Right lung (tissue), 5 donors: ENCODE data around the gene STAB1. TPM values are rescaled to one million over a fixed set of nuclear protein-coding genes. Genes with fewer than 3 reads are reported as not detected.

ENCODE experiments used
- DNase-seq, 2 donors: peaks; one replicate each; pipeline ENCODE4 v3.0.0-alpha.2; 2013
- polyA plus RNA-seq, 5 donors: library from polyadenylated mRNA; unstranded; fragments of 120-200 nt; gene quantifications; one replicate each; pipeline versions ENCODE4 v1.2.1 to v1.2.3, GENCODE V29; 2013; ENCODE audit warnings: inconsistent platforms in 1 of 5, low replicate concordance in 1 of 5; ENCODE audit not compliant: insufficient read length in 5 of 5, insufficient read depth in 1 of 5

Gene STAB1
- polyA plus RNA-seq, 5 donors, result 40.9 to 60.8 (median 43.4) TPM

DNA sequence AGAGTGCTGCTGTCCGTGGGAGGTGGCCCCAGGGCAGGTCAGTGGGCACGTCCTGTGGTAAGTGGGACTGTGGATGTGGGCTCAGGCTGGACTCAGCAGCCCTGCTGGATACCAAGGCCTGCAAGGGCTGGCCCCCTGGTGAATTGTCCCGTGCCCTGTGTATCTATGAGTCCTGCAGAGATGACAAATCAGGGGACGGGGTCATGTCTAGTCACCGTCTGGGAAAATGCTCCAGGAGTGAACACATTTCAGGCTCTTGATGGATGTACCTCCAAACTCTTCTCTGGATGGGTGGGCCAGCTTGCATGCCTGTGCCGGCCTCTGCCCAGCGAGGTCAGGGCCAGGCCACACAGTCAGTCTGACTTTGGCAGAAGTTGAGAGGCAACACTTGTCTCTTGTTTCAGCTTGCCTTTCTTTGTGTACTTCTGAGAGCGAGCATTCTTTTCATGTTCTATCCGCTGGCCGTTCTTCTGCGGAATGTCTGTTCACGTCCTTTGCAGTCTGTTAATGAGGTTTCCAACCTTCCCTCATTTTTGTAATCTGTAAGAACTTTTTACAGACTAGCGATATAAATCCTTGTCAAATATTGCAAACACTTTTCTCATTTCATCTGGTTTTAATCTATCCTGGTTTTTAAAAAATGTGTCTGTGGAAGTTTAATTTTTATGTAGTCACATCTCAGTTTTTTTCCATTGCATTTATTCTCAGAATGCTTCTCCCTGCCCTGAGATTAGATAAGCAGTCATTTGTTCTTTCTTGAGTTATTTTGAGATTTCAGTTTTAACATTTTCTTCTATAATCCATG, 11.4 kb upstream of the STAB1 start:
- DNase-seq, result peak; percentile 27 to 36

DNA sequence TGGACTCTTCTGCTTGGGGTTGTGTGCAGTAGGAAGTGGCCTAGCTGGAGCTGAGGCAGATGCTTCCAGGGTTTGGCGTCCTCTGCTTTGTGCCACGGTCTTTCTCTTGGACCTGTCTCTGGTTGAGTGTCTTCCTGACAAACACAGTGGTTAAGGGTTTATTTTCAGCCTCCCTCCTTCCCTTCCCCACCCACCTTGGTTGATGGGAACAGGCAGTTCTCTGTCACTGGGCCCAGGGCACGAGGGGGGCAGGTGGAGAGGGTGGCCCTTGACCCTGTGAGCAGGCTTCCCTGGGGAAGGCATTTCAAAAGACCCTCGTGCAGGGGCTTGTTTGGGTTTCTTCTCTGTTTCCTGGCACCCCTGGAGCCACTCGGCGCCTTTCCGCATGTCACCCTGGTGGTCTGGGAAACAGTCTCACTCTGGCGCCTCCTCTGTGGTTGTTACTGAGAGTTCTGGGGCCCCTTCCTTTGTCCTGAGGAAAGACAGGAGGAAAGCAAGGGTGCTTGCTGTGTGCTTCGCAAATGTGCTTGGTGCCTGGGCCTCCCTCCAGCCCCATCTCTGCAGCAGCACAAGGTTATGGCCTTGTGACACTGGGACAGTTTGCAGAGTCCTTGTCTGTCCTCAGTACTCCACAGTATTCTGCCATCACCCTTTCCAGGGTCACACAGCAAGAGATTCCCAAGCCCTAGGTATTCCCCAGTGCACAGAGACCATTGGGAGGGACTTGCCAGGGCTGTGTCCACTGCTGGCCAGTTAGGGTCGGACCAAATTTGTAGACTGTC, 10.3 kb upstream of the STAB1 start:
- DNase-seq, result no peak

DNA sequence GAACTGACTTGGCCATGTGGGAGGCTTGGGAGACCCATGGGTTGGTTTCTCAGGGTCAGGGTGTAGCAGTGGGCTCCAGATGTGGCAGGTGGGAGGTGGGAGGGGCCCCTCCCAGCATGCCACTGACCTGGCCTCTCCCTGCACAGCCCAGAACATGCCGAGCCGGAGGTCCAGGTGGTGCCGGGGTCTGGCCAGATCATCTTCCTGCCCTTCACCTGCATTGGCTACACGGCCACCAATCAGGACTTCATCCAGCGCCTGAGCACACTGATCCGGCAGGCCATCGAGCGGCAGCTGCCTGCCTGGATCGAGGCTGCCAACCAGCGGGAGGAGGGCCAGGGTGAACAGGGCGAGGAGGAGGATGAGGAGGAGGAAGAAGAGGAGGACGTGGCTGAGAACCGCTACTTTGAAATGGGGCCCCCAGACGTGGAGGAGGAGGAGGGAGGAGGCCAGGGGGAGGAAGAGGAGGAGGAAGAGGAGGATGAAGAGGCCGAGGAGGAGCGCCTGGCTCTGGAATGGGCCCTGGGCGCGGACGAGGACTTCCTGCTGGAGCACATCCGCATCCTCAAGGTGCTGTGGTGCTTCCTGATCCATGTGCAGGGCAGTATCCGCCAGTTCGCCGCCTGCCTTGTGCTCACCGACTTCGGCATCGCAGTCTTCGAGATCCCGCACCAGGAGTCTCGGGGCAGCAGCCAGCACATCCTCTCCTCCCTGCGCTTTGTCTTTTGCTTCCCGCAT, 7.9 kb upstream of the STAB1 start:
- DNase-seq, result no peak

DNA sequence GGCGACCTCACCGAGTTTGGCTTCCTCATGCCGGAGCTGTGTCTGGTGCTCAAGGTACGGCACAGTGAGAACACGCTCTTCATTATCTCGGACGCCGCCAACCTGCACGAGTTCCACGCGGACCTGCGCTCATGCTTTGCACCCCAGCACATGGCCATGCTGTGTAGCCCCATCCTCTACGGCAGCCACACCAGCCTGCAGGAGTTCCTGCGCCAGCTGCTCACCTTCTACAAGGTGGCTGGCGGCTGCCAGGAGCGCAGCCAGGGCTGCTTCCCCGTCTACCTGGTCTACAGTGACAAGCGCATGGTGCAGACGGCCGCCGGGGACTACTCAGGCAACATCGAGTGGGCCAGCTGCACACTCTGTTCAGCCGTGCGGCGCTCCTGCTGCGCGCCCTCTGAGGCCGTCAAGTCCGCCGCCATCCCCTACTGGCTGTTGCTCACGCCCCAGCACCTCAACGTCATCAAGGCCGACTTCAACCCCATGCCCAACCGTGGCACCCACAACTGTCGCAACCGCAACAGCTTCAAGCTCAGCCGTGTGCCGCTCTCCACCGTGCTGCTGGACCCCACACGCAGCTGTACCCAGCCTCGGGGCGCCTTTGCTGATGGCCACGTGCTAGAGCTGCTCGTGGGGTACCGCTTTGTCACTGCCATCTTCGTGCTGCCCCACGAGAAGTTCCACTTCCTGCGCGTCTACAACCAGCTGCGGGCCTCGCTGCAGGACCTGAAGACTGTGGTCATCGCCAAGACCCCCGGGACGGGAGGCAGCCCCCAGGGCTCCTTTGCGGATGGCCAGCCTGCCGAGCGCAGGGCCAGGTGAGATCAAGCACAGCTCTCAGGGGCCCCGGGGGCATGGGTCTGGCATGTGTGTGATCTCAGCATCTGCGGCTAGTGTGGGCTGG, 7.1 kb upstream of the STAB1 start:
- no peak for DNase-seq

DNA sequence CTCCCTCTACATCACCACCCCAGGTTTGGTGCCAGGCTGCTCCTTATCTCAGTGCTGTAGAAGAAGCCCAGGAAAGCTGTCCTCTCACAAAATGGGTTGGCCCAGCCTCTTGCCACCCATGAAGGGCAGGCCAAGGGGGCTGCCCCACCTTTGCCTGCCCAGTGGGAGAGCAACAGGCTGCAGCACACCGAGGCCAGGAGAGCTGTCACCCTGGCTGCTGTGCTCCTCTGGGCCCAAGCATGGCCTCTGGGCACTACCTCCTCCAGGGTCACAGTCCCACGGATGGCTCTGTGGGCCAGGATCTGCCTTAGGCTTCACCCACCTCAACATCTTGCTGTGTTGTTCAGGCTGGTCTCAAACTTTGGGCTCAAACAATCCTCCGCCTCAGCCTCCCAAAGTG, 6.4 kb upstream of the STAB1 start:
- no peak for DNase-seq

DNA sequence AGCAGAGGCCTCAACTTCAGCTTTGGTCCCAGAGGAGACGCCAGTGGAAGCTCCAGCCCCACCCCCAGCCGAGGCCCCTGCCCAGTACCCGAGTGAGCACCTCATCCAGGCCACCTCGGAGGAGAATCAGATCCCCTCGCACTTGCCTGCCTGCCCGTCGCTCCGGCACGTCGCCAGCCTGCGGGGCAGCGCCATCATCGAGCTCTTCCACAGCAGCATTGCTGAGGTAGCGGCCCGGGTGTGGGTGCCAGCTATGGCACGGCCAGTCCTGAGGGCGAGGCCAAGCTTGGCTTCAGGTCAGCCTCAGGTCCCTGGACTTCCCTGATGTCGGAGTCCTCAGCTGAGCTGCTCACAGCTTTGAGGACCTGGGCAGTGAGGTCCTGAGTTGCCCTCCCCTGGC, 5.7 kb upstream of the STAB1 start:
- DNase-seq, result no peak

DNA sequence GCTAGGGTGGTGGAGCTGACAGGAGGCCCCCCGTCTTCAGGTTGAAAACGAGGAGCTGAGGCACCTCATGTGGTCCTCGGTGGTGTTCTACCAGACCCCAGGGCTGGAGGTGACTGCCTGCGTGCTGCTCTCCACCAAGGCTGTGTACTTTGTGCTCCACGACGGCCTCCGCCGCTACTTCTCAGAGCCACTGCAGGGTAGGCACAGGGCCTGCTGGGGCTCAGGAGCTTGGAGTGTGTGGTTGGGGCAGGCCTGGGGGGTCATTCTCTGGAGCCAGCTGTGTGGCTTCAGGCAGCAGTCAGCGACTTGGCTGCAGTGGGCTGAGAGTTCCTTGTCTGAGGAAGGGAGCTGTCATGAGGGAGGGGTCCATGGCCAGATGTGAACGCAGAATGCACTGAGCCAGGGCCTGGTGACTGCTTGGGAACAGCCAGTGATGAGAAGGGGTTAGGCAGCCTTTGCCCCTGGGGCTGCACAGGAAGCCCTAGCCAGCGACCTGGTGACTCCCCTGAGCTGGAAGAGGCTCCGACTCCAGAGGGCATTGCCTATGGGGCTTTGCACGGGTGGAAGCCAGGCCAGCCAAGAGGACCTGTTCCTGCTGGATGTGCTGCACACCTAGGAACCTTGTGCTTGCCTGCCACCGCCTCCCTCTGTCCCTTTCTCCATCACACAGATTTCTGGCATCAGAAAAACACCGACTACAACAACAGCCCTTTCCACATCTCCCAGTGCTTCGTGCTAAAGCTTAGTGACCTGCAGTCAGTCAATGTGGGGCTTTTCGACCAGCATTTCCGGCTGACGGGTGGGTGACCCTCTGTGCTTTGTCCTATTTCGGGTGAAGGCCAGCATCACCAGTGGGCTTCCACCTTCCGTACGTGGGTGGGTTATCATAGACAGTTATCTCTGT, 4.9 kb upstream of the STAB1 start:
- DNase-seq, result no peak

DNA sequence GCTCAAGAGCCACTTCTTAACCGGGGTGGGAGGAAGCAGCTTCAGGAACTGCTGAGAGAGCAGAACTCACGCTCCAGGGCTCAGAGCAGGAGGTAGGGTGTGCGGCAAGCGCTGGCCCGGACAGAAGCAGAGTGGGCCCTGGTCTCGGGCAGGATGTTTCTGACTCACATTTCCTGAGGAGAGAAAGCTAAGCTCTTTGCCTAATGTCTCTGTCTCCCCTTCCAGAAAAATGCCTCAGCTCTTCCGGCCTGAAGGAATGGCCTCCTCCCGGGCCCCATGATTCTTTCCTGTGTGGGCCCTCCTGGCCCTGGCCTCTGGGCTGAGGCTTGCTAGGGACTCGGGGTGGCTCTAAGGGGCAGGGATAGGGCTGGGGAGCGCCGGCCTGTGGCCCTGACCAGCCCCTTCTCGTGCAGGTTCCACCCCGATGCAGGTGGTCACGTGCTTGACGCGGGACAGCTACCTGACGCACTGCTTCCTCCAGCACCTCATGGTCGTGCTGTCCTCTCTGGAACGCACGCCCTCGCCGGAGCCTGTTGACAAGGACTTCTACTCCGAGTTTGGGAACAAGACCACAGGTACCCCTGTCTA, 4.1 kb upstream of the STAB1 start:
- DNase-seq, result no peak

DNA sequence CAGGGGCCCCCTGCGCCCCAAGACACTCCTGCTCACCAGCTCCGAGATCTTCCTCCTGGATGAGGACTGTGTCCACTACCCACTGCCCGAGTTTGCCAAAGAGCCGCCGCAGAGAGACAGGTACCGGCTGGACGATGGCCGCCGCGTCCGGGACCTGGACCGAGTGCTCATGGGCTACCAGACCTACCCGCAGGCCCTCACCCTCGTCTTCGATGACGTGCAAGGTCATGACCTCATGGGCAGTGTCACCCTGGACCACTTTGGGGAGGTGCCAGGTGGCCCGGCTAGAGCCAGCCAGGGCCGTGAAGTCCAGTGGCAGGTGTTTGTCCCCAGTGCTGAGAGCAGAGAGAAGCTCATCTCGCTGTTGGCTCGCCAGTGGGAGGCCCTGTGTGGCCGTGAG, 3.1 kb upstream of the STAB1 start:
- DNase-seq, result no peak

DNA sequence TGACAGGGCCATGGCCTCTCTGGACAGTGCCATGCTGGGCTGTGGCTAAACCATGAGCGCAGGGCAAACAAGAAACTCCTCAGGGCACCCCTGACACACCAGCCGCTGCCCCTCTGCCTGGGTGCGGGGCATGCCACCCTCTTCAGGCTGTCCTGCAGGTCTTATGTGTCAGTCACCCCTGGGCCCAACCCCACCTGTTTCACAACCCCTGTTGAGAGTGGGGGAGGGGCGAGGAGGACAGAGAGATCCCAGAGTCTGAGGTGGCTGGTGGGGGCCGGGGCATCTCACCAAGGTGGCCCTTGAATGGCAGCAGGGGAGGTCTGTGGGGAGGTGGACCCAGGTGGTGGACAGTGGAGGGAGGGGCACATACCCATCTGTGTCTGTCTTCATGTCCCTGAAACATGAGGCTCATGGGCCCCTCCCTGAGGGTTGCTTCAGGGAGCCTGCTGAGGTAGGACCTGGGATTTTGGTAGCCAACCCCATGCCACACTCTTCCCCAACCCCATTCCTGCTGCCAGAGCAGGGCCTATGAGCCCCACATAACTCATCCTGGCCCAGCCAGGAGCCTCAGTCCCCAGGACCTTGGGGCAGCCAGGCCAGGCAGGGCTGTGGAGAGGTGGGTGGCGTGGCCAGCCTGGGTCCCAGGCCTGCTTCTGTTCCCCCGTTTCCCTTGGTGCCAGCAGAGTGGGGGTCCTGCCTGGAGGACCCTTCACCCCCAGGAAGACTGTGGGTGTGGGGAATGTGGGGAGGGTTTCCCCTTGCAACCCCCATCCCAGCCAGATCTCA, 1.7 kb upstream of the STAB1 start:
- DNase-seq, result no peak

DNA sequence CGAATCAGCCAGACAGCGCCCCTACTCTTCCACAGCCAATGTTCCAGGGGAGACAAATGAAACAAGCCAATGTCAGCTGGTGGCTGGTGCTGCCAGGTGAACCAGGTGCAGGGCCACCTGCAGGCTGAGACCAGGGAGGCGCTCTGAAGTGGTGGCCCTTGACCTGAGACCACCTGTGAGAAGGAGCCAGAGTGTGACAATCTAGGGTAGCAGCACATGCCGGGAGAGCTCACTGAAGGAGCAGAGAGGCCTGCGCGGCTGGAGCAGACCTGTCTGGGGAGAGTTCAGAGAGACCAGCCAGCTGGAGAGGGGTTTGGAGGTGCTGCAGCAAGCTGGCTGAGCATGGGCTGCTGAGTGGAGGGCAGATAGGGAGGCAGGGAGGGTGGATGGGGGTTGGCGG, 693 bp upstream of the STAB1 start:
- DNase-seq, result no peak

DNA sequence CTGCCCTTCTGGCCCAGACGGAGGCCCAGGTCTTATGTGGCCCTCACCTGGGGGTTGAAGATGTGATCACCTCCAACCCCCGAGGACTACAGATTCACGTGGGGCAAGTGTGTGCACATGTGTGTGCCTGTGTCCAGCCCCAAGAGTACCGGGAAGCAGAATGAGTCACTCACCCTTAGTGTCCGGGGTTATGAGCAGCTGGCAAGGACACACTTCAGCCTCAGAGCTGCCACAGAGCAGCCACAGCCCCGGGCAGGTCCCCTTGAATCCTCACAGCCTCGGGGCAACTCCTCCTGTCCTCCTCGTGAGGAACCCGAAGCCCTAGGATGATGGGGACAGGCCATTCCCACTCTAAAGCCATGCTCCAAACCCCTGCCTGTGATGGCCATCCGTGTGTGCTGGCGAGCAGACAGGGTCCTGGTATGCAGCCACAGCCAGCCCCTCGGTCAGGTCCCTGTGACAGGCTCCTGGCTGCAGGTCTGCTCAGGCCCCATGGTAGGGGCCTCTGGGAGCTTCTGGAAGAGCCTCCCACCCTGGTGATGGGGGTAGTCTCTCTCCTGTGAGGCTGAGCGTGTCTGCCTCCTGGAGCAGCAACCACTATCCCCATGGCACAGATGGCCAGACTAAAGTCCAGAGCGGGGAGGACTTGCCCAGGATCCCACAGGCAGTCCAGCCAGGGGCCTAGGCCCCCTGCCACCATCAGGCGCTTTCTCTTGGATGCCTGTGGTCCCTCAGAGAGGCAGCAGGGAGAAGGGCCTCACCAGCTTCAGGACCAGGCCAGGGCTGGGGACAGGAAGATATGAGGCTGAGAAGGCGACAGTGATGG, 852 bp downstream of the STAB1 start:
- DNase-seq, result no peak

DNA sequence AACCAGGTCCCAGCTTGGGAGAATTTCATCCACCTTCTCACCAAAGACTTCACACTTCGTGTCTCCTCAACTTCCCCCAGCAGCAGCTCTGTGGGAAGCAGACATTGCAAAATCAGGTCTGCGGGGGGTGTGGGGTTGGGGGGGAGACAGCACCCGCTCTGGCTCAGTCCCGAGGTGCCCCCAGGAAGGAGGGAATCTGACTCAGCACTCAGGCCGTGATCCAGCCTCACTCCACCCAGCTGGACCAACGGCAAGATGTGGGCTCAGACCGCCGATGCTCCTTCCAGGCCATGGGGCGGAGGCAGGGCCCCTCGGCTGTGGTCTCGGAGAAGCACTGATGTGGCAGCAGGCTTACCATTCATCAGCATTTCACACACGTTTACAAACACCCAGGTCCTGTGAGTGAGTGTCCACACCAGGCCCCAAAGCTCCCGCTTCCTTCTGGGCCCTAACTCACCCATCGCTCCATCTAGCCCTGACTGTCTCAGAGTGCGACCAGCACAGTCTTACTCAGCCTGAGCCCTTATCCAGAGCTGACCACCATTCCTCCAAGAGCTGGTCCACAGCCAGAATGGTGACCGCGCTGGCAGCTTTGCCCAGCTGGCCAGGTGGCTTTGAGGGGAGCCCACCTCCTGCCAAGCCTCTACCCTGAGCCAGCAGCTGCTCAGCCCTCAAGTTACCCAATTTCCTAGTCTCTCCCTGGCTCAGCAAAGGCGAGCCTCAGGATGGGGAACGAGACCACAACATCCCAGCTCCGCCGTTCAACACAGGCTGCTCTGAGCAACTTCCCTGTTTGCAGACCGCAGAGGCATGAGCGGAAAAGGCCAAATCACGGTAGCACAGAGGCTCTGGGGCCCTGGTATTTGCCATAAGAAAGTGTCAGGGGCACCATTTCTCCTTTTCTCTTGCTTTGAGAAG, 3.3 kb downstream of the STAB1 start:
- DNase-seq, result no peak

DNA sequence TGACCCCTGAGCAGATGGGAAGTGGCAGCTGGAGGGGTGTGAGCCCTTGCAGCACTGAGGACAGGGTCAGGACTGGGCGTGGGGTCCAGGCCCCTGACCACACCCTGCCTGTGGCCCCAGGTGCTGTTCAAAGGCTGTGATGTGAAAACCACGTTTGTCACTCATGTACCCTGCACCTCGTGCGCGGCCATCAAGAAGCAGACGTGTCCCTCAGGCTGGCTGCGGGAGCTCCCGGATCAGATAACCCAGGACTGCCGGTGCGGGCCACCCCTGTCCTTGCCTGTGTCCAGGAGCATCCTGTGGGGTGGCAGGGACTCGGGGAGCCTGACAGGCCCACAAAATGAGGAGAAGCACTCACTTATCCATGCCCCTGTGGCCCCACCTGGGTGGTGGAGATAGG, 5.9 kb downstream of the STAB1 start:
- DNase-seq, result no peak

DNA sequence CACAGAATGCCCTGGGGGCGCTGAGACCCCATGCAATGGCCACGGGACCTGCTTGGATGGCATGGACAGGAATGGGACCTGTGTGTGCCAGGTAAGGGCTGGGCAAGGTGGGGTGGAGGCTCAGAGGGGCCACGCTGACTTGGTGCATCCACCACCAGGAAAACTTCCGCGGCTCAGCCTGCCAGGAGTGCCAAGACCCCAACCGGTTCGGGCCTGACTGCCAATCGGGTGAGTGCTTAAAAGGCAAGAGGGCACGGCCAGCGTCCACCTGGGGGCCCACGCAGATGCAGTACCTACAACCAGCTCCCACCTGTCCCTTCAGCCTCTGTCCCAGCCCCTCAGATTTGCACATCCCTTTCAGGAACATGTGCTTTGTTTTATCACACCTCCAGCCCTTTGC, 6.9 kb downstream of the STAB1 start:
- no peak for DNase-seq

DNA sequence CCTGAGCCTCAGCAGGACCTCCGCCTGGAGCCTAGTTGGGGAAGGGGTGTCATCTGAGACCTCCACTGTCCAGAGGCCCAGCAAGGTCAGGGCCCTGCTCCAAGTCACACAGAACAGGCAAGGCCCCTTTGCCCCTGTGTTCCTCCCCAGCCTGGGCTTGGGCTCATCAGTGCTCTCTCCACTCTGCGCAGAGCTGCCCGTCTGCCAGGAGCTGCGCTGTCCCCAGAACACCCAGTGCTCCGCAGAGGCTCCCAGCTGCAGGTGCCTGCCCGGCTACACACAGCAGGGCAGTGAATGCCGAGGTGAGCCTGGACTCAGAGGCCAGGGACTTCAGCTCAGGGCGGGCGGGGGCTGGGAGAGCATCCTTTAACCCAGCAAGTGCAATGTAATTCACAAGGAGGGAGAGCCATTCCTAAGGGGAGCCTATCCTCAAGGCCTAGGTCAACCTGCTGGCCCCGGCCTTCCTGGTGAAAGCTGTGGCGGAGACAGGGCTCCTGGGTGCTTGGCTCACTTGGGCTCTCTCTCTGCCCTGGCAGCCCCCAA, 7.7 kb downstream of the STAB1 start:
- no peak for DNase-seq
